D721Med (cell line): ENCODE data around the gene HES2.
A peak's percentile ranks its signal among the peaks of the same experiment; 100 is the strongest.
"Not testable (repeated sequence)": the region's sequence is repeated elsewhere in the genome, so short reads cannot be mapped to it uniquely, and the experiment has no call there.

Experiments used
- DNase-seq: peaks from one replicate; pipeline ENCODE4 v3.0.0; 2011; ENCODE audit warnings: low spot score; ENCODE audit not compliant: insufficient read length
- FAIRE-seq: peaks from 2 replicates; lab custom pipeline; 2011; peaks lifted over from hg19 to GRCh38; lab: Jason Lieb, UNC
- TF ChIP-seq, protein P1 (sequence below): IDR thresholded peaks from 2 replicates; pipeline ENCODE4 v1.5.1; 2012; ENCODE audit warnings: mild to moderate bottlenecking, control low read depth; ENCODE audit not compliant: insufficient read depth; ENCODE audit errors: missing control alignments

The HES2 gene

DNA sequence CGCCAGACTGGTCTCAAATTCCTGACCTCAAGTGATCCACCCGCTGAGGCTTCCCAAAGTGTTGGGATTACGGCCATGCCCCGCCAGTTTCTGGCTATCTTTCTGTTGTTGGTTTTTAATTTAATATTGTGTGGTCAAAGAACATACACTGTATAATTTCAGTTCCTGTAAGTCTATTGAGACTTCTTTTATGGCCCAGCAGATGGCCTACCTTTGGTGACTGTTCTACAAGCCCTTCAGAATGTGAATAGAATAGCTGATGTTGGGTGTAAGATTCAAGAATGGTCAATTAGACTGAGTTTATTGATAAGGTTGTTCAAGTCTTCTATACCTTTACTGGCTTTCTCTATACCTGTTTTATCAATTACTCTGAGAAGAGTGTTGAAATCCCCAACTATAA is 10.7 kb downstream of the HES2 start:
- TF ChIP-seq, protein P1, sequence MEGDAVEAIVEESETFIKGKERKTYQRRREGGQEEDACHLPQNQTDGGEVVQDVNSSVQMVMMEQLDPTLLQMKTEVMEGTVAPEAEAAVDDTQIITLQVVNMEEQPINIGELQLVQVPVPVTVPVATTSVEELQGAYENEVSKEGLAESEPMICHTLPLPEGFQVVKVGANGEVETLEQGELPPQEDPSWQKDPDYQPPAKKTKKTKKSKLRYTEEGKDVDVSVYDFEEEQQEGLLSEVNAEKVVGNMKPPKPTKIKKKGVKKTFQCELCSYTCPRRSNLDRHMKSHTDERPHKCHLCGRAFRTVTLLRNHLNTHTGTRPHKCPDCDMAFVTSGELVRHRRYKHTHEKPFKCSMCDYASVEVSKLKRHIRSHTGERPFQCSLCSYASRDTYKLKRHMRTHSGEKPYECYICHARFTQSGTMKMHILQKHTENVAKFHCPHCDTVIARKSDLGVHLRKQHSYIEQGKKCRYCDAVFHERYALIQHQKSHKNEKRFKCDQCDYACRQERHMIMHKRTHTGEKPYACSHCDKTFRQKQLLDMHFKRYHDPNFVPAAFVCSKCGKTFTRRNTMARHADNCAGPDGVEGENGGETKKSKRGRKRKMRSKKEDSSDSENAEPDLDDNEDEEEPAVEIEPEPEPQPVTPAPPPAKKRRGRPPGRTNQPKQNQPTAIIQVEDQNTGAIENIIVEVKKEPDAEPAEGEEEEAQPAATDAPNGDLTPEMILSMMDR = no peak
- FAIRE-seq (no peak), DNase-seq (no peak)

DNA sequence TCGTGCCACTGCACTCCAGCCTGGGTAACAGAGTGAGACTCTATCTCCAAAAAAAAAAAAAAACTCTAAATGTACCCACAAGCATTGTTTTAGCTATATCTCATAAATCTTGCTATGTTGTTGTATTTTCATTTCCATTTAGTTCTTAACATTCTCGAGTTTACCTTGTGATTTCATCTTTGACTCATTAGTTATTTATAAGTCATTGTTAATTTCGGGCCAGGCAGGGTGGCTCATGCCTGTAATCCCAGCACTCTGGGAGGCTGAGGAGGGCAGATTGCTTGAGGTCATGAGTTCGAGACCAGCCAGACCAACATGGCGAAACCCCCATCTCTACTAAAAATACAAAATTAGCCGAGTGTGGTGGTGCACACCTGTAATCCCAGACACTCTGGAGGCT is 11.7 kb downstream of the HES2 start:
- TF ChIP-seq, protein P1 = no peak
- no peak for DNase-seq
- no peak for FAIRE-seq

DNA sequence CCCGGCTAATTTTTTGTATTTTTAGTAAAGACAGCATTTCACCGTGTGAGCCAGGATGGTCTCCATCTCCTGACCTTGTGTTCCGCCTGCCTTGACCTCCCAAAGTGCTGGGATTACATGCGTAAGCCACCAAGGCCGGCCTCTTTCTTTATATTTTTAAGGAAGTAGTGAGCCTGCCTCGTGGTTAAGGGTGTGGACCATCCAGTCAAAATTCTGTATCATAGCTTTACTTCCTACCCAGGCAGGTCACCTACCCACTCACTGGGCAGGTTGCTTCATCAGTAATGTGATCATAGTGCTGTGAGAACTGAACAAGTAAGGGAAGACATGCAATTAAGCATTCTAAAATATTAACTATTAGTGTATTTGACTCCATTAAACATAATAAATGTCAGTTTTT is 18.0 kb downstream of the HES2 start:
- FAIRE-seq (no peak), DNase-seq (no peak)
- TF ChIP-seq, protein P1 = no peak

DNA sequence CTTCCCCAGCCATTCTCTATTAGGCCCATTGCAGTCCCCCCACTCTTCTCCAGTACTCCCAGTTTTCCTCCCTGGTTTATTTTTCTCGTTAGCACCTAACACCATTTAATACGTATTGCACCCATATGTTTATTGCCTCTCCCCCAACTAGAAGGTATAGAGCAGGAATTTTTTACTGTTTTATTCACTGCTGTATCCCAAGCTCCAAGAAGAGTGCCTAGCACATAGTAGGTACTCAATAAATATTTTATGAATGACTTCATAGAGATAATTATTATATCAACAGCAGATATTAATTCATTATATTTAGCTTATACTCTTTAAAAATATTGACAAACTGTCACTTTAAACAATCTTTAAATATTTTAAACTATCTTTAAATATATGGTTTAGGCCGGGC is 20.4 kb downstream of the HES2 start:
- no peak for DNase-seq
- no peak for FAIRE-seq
- TF ChIP-seq, protein P1 = no peak

DNA sequence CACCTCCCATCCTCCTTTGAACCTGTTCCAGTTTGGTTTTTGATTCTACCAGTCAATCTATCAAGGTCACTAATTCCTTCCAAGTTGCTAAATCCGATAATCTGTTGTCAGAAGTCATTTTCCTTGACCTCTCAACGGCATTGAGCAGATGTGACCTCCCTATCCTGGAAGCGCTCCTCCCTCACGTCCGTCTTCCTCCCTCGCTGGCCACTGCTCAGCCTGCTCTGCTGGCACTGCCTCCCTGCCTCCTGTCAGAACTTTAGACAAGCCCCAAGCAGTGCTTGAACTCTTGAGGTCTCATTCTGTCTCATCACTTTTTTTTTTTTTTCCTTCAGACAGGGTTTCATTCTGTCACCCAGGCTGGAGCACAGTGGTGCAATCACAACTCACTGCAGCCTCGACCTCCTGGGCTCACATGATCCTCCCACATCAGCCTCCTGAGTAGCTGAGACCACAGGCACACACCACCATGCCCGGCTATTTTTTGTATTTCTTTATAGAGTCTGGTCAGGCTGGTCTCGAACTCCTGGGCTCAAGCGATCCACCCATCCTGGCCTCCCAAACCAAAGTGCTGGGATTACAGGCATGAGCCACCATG is 21.8 kb downstream of the HES2 start:
- TF ChIP-seq, protein P1 = no peak
- DNase-seq (no peak), FAIRE-seq (no peak)

DNA sequence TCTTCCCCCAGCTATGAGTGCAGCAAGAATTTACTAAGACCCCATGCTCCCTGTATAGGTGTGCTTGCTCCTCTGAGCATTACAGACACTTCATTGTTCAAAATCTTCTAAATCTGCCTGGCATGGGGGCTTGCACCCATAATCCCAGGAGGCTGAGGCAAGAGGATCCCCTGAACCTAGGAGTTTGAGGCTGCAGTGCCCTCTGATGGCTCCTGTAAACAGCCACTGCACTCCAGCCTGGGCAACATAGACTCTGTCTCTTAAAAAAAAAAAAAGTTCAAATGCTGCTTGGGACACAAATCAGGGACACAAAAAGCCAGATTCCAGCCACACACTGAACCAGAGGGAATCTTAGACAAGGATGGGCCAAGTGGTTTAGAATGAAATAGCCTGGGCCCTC is 22.7 kb downstream of the HES2 start:
- FAIRE-seq = no peak
- no peak for DNase-seq
- TF ChIP-seq, protein P1 = peak; percentile 4

DNA sequence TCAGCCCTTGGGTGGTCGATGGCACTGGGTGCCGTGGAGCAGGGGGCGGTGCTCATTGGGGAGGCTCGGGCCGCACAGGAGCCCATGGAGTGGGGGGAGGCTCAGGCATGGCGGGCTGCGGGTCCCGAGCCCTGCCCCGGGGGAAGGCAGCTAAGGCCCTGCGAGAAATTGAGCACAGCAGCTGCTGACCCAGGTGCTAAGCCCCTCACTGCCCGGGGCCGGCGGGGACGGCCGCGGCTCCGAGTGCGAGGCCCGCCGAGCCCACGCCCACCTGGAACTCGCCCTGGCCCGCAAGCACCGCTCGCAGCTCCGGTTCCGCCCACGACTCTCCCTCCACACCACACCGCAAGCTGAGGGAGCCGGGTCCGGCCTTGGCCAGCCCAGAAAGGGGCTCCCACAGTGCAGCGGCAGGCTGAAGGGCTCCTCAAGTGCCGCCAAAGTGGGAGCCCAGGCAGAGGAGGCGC is 23.9 kb downstream of the HES2 start:
- FAIRE-seq, DNase-seq: not testable (repeated sequence)

DNA sequence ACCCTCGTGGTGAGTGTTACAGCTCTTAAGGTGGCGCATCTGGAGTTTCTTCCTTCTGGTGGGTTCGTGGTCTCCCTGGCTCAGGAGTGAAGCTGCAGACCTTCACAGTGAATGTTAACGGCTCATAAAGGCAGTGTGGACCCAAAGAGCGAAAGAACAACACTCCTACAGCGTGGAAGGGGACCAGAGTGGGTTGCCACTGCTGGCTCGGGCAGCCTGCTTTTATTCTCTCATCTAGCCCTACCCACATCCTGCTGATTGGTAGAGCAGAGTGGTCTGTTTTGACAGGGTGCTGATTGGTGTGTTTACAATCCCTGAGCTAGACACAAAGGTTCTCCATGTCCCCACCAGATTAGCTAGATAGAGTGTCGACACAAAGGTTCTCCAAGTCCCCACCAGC is 24.6 kb downstream of the HES2 start:
- DNase-seq, FAIRE-seq: not testable (repeated sequence)
